LNCAP (cell line): ENCODE data around the gene RAB7A.

Experiments used
- CTCF ChIP-seq: fragments of 450-650 bp; IDR thresholded peaks from 2 replicates; pipeline ENCODE4 v1.5.1; 2017; ENCODE audit warnings: mild to moderate bottlenecking

RAB7A gene

GRCh38 chr3:128835096-128835495 lies 109.1 kb downstream of the RAB7A start:
- TF ChIP-seq CTCF, result no peak

GRCh38 chr3:128841926-128842920 lies 116.2 kb downstream of the RAB7A start:
- no peak for TF ChIP-seq CTCF

- no peak for TF ChIP-seq CTCF
These were observed 118.5 kb downstream of the RAB7A start for GRCh38 chr3:128844502-128844901.

- no peak for TF ChIP-seq CTCF
These were observed 119.3 kb downstream of the RAB7A start for GRCh38 chr3:128845119-128845777.

GRCh38 chr3:128845778-128846485 lies 119.9 kb downstream of the RAB7A start:
- no peak for TF ChIP-seq CTCF

GRCh38 chr3:128846486-128846891 lies 120.5 kb downstream of the RAB7A start:
- no peak for TF ChIP-seq CTCF

GRCh38 chr3:128847666-128848370 lies 121.8 kb downstream of the RAB7A start:
- no peak for TF ChIP-seq CTCF
